ENCODE data around the gene OGT. TPM values are rescaled to one million over a fixed set of nuclear protein-coding genes. Genes with fewer than 3 reads are reported as not detected.

OGT gene
- total and polyA plus RNA-seq, 10 of the 15 experiments (the other 5 are each of a cell fraction or from before 2014, with no cell fraction given), result 38.2 to 671 (median 107) TPM

GRCh38 chrX:71573590-71573989, 40.7 kb downstream of the OGT start:
- no peak for TF ChIP-seq BCL11A (IDR thresholded peaks at IDR 0.05; ENCODE audit: low read depth, low read length)
- TF ChIP-seq, protein P1, sequence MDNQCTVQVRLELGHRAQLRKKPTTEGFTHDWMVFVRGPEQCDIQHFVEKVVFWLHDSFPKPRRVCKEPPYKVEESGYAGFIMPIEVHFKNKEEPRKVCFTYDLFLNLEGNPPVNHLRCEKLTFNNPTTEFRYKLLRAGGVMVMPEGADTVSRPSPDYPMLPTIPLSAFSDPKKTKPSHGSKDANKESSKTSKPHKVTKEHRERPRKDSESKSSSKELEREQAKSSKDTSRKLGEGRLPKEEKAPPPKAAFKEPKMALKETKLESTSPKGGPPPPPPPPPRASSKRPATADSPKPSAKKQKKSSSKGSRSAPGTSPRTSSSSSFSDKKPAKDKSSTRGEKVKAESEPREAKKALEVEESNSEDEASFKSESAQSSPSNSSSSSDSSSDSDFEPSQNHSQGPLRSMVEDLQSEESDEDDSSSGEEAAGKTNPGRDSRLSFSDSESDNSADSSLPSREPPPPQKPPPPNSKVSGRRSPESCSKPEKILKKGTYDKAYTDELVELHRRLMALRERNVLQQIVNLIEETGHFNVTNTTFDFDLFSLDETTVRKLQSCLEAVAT (IDR thresholded peaks at IDR 0.05), result no peak
- no peak for TF ChIP-seq EED (IDR thresholded peaks at IDR 0.05; ENCODE audit: low read depth)
- TF ChIP-seq, protein P2, sequence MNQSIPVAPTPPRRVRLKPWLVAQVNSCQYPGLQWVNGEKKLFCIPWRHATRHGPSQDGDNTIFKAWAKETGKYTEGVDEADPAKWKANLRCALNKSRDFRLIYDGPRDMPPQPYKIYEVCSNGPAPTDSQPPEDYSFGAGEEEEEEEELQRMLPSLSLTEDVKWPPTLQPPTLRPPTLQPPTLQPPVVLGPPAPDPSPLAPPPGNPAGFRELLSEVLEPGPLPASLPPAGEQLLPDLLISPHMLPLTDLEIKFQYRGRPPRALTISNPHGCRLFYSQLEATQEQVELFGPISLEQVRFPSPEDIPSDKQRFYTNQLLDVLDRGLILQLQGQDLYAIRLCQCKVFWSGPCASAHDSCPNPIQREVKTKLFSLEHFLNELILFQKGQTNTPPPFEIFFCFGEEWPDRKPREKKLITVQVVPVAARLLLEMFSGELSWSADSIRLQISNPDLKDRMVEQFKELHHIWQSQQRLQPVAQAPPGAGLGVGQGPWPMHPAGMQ (IDR thresholded peaks at IDR 0.05; ENCODE audit: borderline replicate concordance), result no peak
- no peak for TF ChIP-seq IKZF1 (conservative IDR thresholded peaks at IDR 0.05)
- no peak for TF ChIP-seq NFIC (IDR thresholded peaks at IDR 0.05; ENCODE audit: low read depth, low read length)
- no peak for TF ChIP-seq KLF5 (IDR thresholded peaks at IDR 0.05; ENCODE audit: partially characterized antibody)
- TF ChIP-seq, protein P3, sequence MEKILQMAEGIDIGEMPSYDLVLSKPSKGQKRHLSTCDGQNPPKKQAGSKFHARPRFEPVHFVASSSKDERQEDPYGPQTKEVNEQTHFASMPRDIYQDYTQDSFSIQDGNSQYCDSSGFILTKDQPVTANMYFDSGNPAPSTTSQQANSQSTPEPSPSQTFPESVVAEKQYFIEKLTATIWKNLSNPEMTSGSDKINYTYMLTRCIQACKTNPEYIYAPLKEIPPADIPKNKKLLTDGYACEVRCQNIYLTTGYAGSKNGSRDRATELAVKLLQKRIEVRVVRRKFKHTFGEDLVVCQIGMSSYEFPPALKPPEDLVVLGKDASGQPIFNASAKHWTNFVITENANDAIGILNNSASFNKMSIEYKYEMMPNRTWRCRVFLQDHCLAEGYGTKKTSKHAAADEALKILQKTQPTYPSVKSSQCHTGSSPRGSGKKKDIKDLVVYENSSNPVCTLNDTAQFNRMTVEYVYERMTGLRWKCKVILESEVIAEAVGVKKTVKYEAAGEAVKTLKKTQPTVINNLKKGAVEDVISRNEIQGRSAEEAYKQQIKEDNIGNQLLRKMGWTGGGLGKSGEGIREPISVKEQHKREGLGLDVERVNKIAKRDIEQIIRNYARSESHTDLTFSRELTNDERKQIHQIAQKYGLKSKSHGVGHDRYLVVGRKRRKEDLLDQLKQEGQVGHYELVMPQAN (conservative IDR thresholded peaks at IDR 0.05), result no peak
- no peak for TF ChIP-seq NFYA (IDR thresholded peaks at IDR 0.05; ENCODE audit: borderline replicate concordance, low read depth, low read length)
- no peak for TF ChIP-seq PAX5 (IDR thresholded peaks at IDR 0.05; ENCODE audit: borderline replicate concordance, low read depth, low read length)
- no peak for TF ChIP-seq CBFB (IDR thresholded peaks at IDR 0.05; ENCODE audit: low read depth)
- no peak for TF ChIP-seq EZH2 (IDR thresholded peaks at IDR 0.05; ENCODE audit: borderline replicate concordance, control insufficient read depth, low read depth, low read length)
- no peak for TF ChIP-seq ZNF217 (IDR thresholded peaks at IDR 0.05)
- no peak for TF ChIP-seq NFYB (IDR thresholded peaks at IDR 0.05; ENCODE audit: insufficient read depth, low read depth, low read length)
- TF ChIP-seq STAT3 (IDR thresholded peaks at IDR 0.05; ENCODE audit: low read depth, low read length), result no peak
- no peak for TF ChIP-seq YY1 (IDR thresholded peaks at IDR 0.05; ENCODE audit: low read depth, low read length)
- TF ChIP-seq, protein P4, sequence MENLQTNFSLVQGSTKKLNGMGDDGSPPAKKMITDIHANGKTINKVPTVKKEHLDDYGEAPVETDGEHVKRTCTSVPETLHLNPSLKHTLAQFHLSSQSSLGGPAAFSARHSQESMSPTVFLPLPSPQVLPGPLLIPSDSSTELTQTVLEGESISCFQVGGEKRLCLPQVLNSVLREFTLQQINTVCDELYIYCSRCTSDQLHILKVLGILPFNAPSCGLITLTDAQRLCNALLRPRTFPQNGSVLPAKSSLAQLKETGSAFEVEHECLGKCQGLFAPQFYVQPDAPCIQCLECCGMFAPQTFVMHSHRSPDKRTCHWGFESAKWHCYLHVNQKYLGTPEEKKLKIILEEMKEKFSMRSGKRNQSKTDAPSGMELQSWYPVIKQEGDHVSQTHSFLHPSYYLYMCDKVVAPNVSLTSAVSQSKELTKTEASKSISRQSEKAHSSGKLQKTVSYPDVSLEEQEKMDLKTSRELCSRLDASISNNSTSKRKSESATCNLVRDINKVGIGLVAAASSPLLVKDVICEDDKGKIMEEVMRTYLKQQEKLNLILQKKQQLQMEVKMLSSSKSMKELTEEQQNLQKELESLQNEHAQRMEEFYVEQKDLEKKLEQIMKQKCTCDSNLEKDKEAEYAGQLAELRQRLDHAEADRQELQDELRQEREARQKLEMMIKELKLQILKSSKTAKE (IDR thresholded peaks at IDR 0.05; ENCODE audit: low read depth, poor library complexity, severe bottlenecking), result no peak
- no peak for TF ChIP-seq BMI1 (IDR thresholded peaks at IDR 0.05; ENCODE audit: borderline replicate concordance)
- no peaks in the 10 kb centered on the region for H3K79me2 ChIP-seq (ENCODE audit: control insufficient read depth, insufficient read depth, low read length)
- RAD21 ChIA-PET (ENCODE audit: unreplicated experiment), result no interaction called here
- ATAC-seq, result no peak
- H3K27me3 ChIP-seq (replicated peaks in 1 of 2; ENCODE audit: control insufficient read depth in 2 of 2, insufficient read depth in 2 of 2, low read length in 1 of 2), result no peaks in the 10 kb centered on the region
- POLR2A ChIA-PET, result no interaction called here
- SMC1A ChIA-PET (ENCODE audit: uncharacterized antibody, unreplicated experiment), result interaction anchor here (1.0 to 2.1 kb wide), 2 partner anchors 10 to 79 kb away, joined by 4 to 8 read pairs; no protein-coding TSS in a partner anchor
- no peak overlapping the region for H3K9ac ChIP-seq (ENCODE audit: control insufficient read depth, insufficient read depth, low read length)
- no peak overlapping the region for H3K4me2 ChIP-seq (ENCODE audit: control insufficient read depth, insufficient read depth)
- CTCF ChIA-PET, result no interaction called here
- H2AFZ ChIP-seq (ENCODE audit: control insufficient read depth, low read depth, low read length), result no peak overlapping the region
- FAIRE-seq, result no peak
- 74% methylated on average over 2 of the region's 2 CpGs for WGBS (ENCODE audit: insufficient coverage, insufficient replicate concordance, low lambda C conversion rate, missing lambda C conversion rate)
- H3K36me3 ChIP-seq (ENCODE audit: control insufficient read depth in 2 of 2, insufficient read depth in 2 of 2, low read length in 1 of 2), result peaks cover 2 to 3% of the 10 kb centered on the region in 2 experiments; a peak in 2 of 4 replicates
- H4K20me1 ChIP-seq (ENCODE audit: control insufficient read depth, insufficient read depth), result no peaks in the 10 kb centered on the region
- no peaks in the 10 kb centered on the region for H3K4me1 ChIP-seq (ENCODE audit: control insufficient read depth, insufficient read depth, low read length)
- intact Hi-C loops (cut with micrococcal nuclease; ENCODE audit: unreplicated experiment), result no loop called here
- no peaks in the 10 kb centered on the region for H3K9me3 ChIP-seq (replicated peaks; ENCODE audit: control insufficient read depth, insufficient read depth, low read length)
- no peak for DNase-seq (ENCODE audit: low read depth, low spot score)
- BruUV-seq (replicated peaks), result no TSS peak
- no peak overlapping the region for H3K27ac ChIP-seq (ENCODE audit: control insufficient read depth, insufficient read depth)
- no peak overlapping the region for H3K4me3 ChIP-seq
- in situ Hi-C loops (cut with MboI), result no loop called here

All from GM12878 (cell line).